C4-2B (cell line): ENCODE results near the gene OBSL1.

ENCODE experiments used
- H3K27ac ChIP-seq: fragments of 450-650 bp; 2 replicates; pipeline ENCODE4 v1.5.1; 2017
- ZFX ChIP-seq: fragments of 450-650 bp; IDR thresholded peaks from 2 replicates; pipeline ENCODE4 v1.6.1; 2017
- TF ChIP-seq, protein P1 (sequence below): fragments of 450-650 bp; conservative IDR thresholded peaks from 2 replicates; pipeline ENCODE4 v1.5.1; 2017; ENCODE audit warnings: mild to moderate bottlenecking

The OBSL1 gene

DNA sequence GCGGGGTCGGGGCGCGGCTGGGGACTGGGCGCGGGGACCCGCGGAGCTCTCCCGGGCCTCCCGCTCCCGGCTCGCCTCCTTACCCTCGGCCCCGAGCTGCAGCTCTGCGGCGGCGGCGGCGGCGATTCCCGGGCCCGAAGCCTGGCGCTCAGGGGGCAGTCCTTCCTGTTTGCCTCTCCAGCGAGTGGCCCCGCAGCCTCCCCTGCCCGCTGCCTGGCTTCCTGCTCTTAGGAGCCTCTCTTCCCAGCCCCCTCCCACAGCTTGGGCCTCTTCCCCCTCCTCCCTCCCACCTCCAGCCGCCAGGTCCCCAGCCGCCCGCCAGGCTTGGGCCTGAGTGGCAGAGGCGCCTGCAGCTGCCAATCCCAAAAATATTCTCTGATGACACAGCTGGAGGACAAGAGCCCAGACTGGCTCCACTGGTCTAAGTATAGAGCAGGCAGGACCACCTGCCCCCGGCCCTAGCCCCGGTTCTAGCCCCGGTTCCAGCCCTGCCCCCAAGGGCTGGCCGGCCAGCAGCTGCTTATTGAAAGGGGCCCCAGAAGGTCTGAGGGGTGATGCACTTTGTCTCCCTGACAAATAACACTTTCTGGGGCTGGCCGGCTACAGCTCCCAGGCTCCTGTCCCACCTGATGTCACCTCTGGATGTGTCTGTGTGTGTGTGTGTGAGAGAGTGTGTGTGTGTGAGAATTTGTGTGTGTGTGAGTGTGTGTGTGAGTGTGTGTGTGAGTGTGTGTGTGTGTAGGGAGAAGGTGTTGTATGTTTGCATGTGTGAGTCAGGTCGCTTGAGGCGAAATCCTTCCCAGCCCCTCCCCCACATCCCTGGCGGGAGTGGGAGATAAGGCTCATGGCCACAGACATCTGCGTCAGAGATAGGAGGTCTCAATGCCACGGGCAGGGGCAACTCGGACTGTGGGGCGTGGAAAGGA, at the start of gene OBSL1:
TSS of gene OBSL1 (minus strand) at position 229 of the 926 bp plus-strand sequence. CDS start 307 bp downstream, outside the sequence.
- no peak within 1 kb of the TSS for H3K27ac ChIP-seq
- TF ChIP-seq ZFX: no peak
- TF ChIP-seq, protein P1, sequence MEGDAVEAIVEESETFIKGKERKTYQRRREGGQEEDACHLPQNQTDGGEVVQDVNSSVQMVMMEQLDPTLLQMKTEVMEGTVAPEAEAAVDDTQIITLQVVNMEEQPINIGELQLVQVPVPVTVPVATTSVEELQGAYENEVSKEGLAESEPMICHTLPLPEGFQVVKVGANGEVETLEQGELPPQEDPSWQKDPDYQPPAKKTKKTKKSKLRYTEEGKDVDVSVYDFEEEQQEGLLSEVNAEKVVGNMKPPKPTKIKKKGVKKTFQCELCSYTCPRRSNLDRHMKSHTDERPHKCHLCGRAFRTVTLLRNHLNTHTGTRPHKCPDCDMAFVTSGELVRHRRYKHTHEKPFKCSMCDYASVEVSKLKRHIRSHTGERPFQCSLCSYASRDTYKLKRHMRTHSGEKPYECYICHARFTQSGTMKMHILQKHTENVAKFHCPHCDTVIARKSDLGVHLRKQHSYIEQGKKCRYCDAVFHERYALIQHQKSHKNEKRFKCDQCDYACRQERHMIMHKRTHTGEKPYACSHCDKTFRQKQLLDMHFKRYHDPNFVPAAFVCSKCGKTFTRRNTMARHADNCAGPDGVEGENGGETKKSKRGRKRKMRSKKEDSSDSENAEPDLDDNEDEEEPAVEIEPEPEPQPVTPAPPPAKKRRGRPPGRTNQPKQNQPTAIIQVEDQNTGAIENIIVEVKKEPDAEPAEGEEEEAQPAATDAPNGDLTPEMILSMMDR: no peak

DNA sequence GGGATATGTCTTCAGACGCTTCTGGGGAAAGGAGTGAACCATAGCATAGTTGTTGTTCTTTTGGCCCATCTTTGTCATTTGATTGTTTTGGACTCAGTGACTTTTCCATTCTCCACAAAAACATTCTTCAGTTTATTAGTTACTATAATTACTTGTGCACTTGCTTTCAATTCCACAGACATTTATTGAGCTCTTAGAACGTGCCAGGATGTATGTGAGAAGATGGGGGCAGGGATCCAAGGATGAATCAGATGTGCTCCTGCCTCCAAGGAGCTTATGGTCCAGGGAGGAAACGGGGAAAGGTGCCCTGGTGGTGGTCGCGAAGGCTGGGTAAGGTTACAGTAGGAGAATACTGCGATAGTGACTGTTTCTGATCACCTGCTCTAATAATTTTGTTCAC, 49.2 kb upstream of the OBSL1 start:
- TF ChIP-seq, protein P1: no peak
- no peak for TF ChIP-seq ZFX
- H3K27ac ChIP-seq: no peak overlapping the region

DNA sequence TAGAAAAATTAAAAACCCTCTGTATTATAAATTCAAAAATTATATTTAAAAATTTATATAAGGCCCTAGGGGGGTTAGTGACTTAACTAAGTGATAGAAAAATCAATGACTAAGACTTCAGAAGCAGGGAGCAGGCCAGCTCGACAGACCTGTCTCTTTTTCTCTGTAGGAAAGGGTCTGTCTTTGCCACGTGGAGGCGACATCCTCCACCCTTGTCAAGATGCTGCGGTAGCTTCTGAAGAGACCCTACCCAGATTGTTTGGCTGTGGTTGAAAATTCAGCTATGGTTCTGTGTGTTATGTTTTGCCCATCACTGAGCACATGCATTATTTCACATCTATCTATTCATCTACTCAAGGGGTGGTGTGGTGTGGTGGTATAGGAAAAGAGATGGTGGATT, 47.9 kb upstream of the OBSL1 start:
- no peak for TF ChIP-seq ZFX
- TF ChIP-seq, protein P1: no peak
- H3K27ac ChIP-seq: no peak overlapping the region

DNA sequence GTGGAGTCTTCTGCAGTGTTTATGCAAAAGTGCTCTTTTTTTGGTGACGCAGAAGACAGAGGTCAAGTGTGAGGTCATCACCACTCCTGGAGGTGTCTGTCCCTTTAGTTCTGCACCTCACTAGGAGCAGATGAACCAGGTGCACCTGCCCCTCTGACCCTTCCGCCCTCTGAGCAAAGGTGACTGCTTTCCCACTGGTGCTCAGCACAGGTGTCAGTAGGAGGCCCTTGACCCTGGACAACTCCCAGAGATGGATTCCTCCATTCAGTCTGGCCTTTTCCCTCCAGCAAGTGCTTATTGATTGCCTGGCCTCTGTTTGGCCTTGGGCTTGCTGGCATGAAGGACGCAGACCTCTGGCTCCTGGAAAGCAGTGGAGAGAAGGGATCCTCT, 47.4 kb upstream of the OBSL1 start:
- TF ChIP-seq, protein P1: no peak
- TF ChIP-seq ZFX: no peak
- no peak overlapping the region for H3K27ac ChIP-seq

DNA sequence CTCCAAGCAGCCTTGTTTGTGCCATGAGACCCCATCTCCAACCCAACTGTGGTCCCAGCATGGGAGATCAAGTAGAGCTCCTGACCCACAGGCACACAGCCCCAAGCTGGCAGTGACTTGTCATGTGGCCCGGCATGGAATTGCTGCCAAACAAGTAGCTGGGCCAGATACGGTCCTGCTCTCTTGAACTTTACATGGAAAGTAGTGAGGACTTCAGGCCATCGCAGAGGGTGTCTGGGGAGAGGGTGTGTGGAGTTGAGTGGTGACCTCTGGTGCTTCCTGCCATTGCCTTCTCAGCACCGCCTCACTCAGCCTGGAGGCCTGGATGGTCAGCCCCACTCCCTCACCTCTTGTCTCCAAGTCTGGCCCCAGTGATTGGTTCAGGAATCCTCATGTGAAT, 45.2 kb upstream of the OBSL1 start:
- H3K27ac ChIP-seq: no peak overlapping the region
- TF ChIP-seq, protein P1: no peak
- no peak for TF ChIP-seq ZFX

DNA sequence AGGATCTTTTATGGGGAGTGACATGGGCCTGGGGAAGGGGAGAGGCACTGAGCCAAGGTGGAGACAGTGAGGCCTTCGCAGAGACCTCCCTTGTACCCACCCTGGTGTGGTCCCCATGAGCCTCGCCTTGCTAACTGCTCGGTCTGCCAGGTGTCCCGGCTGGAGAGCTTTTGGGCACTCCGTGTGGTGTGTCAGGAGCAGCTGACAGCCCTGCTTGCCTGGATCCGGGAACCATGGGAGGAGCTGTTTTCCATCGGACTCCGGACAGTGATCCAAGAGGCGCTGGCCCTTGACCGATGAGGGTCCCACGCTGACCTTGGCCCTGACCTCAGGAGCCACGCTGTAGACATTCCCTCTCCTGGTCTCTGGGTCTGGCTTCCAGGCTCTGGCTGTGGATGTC, 44.6 kb upstream of the OBSL1 start:
- TF ChIP-seq ZFX: no peak
- TF ChIP-seq, protein P1: no peak
- no peak overlapping the region for H3K27ac ChIP-seq

DNA sequence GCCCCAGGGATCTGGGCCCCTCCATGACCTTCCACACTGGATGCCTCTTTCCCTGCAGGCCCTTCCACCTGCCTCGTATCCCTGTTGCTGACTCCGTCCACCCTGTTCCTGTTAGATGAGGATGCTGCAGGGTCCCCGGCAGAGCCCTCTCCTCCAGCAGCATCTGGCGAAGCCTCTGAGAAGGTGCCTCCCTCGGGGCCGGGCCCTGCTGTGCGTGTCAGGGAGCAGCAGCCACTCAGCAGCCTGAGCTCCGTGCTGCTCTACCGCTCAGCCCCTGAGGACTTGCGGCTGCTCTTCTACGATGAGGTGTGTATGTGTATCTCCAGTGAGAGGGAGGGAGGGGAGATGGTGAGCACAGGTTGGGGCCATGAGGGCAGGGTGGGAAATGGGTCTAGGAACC, 43.7 kb upstream of the OBSL1 start:
- H3K27ac ChIP-seq: no peak overlapping the region
- TF ChIP-seq, protein P1: no peak
- no peak for TF ChIP-seq ZFX
